Testis (tissue), 2 donors: ENCODE measurements around the gene QRFP.

ENCODE experiments used
- CTCF ChIP-seq, 3 experiments: fragments of 450-650 bp in 2 of 3; fragments of 200-600 bp in 1 of 3; sonication (generic) in 1 of 3; IDR thresholded peaks; one replicate each; pipeline ENCODE4 v1.5.1; 2016 to 2019; ENCODE audit warnings: antibody characterized with exemption in 3 of 3, mild to moderate bottlenecking in 2 of 3, moderate library complexity in 1 of 3
- POLR2A ChIP-seq: fragments of 450-650 bp; IDR thresholded peaks from one replicate; pipeline ENCODE4 v1.6.1; 2017; ENCODE audit warnings: antibody characterized with exemption, mild to moderate bottlenecking, moderate library complexity

GRCh38 chr9:130906735-130907416 is 10.3 kb upstream of the QRFP start:
- no peak for TF ChIP-seq POLR2A
- TF ChIP-seq CTCF (IDR thresholded peaks at IDR 0.05), result no peak
